Measurements from ENCODE around the gene PRKAB2.
"Not testable (repeated sequence)": the region's sequence is repeated elsewhere in the genome, so short reads cannot be mapped to it uniquely, and the experiment has no call there.

Gene PRKAB2

DNA sequence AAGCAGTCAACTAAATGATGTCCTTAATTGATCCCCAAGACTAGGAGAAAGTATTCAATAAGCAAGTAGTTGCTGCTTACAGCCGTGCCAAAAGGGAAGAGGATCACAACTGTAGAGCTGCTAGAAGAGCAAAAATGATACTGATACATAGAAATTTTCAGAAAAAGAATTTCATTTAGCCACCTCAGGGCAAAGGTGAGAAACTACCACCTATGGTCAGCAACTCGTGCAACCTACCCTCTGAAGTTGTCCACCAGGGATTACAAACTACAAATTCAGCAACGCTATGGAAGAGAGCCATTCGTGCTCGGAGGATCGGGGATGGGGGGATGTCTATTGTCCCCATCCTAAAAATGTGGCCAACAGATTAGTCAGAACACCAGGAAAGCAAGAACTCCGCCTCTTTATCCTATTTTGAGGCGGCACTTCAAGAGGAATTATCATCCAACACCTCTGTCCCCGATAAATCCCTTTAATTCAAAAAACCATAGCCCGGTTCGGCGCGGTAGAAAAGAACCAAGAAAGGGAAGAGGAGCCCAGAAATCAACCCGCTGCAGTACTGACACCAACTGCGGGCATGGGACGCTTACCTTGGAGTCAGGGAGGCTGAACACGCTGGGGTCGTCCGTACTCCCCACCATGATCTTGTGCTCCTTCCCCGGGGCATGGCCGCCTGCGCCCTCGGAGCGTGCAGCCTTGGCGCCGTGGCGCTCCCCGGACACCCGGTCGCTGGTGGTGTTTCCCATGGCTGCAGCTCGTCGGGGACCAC is 687 bp downstream of the PRKAB2 start:
- TF ChIP-seq, protein P1, sequence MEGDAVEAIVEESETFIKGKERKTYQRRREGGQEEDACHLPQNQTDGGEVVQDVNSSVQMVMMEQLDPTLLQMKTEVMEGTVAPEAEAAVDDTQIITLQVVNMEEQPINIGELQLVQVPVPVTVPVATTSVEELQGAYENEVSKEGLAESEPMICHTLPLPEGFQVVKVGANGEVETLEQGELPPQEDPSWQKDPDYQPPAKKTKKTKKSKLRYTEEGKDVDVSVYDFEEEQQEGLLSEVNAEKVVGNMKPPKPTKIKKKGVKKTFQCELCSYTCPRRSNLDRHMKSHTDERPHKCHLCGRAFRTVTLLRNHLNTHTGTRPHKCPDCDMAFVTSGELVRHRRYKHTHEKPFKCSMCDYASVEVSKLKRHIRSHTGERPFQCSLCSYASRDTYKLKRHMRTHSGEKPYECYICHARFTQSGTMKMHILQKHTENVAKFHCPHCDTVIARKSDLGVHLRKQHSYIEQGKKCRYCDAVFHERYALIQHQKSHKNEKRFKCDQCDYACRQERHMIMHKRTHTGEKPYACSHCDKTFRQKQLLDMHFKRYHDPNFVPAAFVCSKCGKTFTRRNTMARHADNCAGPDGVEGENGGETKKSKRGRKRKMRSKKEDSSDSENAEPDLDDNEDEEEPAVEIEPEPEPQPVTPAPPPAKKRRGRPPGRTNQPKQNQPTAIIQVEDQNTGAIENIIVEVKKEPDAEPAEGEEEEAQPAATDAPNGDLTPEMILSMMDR (conservative IDR thresholded peaks at IDR 0.05): no peak
- TF ChIP-seq ZFX (IDR thresholded peaks at IDR 0.05): no peak
- peak overlapping the region; percentile 90 for H3K27ac ChIP-seq

DNA sequence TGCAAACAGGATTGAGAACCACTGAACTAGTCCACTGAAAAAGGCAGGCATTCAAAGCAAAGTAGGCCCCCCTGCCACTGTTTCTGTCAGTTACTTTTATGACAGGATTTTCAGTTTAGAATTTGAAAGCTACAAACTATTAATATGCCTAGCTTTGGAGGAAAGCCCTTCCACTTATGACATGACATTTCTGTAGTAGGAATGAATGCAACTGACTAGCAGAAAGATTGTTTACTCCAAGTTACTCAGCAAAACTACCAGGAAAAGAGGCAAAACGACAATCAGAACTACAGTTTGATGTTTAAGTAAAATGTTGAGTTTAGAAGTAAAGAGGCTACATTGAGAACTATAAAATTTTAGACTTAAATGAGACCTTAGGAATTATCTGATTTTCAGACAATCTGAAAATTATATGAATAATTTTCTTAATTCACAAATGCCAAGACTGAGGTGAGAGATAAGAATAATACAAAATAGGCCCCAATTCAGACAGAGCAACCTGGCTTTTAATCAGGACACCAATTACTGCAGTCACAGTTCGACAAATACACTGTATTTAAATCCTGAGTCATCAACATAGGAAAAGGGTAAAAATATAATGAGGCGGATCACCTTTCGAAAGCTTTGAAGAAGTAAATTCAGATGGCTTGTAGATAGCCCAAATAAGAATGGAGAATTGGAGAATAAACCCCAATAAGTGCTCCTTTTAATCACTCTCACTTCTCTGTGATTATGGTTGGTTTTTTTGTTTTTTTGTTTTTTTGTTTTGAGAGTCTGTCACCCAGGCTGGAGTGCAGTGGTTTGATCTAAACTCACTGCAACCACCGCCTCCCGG is 2.2 kb downstream of the PRKAB2 start:
- no peak for TF ChIP-seq ZFX (IDR thresholded peaks at IDR 0.05)
- TF ChIP-seq, protein P1 (conservative IDR thresholded peaks at IDR 0.05): no peak
- peak overlapping the region; percentile 90; the same call in 1 of the 2 replicates for H3K27ac ChIP-seq

DNA sequence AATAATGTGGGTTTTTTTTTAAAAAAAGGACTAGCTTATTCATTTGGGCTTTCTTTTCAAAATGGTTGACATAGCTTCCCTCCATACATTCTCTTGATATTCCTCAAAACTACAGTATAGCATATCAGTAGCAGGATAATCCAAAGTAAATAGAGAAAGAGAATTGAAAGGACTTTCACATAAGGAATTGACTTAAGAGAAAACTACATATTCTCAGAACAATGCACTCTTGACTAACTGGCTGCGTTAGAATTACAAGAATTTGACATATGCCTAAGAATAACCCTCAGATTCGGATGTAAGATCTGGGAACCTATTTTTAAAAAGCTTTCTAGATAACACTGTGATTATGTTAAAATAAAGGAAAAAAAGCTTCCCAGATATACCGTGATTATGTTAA is 3.1 kb downstream of the PRKAB2 start:
- H3K27ac ChIP-seq: no peak overlapping the region
- TF ChIP-seq, protein P1 (conservative IDR thresholded peaks at IDR 0.05): no peak
- TF ChIP-seq ZFX (IDR thresholded peaks at IDR 0.05): no peak

DNA sequence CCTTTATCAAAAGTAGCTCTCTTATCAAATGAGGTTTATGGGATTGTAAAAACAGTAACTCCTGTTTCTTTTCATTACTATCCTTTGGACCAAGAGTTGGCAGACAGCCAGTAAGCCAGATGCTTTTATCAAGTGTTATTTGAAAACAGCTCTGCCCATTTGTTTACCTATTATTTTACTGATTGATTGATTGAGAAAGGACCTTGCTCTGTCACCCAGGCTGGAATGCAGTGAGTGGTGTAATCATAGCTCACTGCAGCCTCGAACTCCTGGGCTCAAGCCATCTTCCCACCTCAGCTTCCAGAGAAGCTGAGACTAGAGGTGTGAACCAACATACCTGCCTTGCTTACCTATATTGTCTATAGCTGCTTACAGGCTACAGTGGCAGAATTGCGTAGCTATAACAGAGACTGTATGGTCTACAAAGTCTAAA is 3.6 kb downstream of the PRKAB2 start:
- H3K27ac ChIP-seq: no peak overlapping the region
- no peak for TF ChIP-seq ZFX (IDR thresholded peaks at IDR 0.05)
- TF ChIP-seq, protein P1 (conservative IDR thresholded peaks at IDR 0.05): no peak

DNA sequence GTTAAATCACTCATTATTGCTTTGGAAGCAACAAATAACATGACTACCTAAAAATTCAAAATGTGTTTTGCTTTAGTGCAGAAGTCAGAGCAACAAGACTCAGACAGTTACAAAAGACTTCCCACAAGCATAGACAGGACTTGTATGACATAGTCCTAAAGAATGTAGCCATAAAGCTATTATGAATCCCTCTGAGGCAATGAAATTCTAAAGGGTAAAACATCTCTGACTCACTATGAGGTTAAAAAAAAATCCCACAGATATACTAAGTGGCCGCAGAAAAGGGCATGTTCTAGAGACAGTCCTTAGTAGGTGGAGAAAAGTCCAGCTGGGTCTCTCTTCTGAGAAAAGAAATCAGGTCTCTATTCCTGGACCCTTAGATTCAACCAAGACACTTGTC is 4.9 kb downstream of the PRKAB2 start:
- H3K27ac ChIP-seq: no peak overlapping the region
- TF ChIP-seq ZFX (IDR thresholded peaks at IDR 0.05): no peak
- TF ChIP-seq, protein P1 (conservative IDR thresholded peaks at IDR 0.05): no peak

DNA sequence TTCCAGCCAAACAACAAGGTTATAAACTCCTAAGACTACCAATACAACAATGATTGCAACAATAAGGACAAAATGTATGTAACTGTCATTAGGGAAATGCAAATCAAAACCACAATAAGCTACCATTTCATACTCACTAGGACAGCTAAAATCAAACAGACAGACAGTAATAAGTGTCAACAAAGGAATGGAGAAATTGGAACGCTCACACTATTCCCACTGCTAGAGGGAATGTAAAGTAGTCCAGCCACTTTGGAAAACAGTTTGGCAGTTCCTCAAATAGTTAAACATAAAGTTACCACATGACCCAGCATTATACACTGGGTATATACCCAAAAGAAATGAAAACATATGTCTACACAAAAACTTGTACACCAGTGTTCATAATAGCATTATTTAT is 9.3 kb downstream of the PRKAB2 start:
- TF ChIP-seq, protein P1 (conservative IDR thresholded peaks at IDR 0.05): no peak
- no peak for TF ChIP-seq ZFX (IDR thresholded peaks at IDR 0.05)
- no peak overlapping the region for H3K27ac ChIP-seq

DNA sequence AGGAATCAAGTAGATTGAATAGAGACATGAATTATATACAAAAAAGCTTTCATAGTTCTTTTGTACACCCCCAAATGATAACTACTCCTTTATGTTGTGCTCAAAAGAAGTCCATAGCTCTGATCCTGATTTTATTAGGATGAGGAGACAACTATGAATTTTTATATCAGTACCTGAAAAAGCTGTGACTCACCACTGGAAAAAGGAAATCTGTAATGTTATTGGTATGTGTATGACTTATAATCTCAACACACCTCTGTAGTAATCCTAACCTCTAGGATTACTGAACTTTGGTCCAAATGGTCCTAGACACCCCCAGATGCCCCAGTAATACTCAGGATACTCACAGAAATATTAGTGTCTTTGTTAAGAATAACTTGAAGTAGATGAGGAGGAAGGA is 10.2 kb downstream of the PRKAB2 start:
- H3K27ac ChIP-seq: no peak overlapping the region
- no peak for TF ChIP-seq ZFX (IDR thresholded peaks at IDR 0.05)
- TF ChIP-seq, protein P1 (conservative IDR thresholded peaks at IDR 0.05): no peak

DNA sequence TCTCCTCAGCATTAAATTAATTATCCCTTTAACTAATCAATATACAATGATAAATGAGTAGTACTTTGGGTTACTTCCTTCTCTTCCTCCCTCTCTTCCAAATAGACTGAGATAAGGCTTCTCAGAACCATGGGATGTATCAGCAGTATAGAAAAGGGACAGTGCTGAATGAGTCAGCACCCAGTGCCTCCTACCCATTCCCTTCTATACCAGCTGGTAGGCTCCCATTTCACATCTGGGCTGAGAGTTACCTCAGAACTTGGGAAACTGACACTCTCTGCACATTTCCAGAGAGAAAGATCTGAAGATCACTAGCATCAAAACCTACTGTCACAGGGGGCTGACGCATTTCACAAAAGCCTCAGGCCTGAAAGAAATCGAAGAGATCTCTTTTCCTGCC is 15.2 kb downstream of the PRKAB2 start:
- H3K27ac ChIP-seq: not testable (repeated sequence)
